A549 (cell line): ENCODE data around the gene CHMP4A. TPM values are rescaled to one million over a fixed set of nuclear protein-coding genes. Genes with fewer than 3 reads are reported as not detected.
"Not testable (repeated sequence)": the region's sequence is repeated elsewhere in the genome, so short reads cannot be mapped to it uniquely, and the experiment has no call there.

Experiments
- ATAC-seq, 2 experiments: fragments of 200-7000 bp in 1 of 2; fragments of >200 bp in 1 of 2; cut with Nextera tagmentation in 1 of 2; cut with Tn5 transposase in 1 of 2; 3 replicates each; pipeline versions ENCODE4 v1.8.0 to v1.9.1; 2018 to 2020; ENCODE audit warnings: mild to moderate bottlenecking in 1 of 2, moderate library complexity in 1 of 2
- CTCF ChIA-PET: fragments of 300-600 bp; sonication (Branson Sonifier 250); formaldehyde crosslinking; extraction: SDS; loops from one replicate; lab custom pipeline; 2021; ENCODE audit warnings: antibody characterized with exemption, inconsistent platforms; lab: Yijun Ruan, JAX
- POLR2A ChIA-PET: fragments of 350-600 bp; formaldehyde crosslinking; extraction: SDS; loops from one replicate; lab custom pipeline; 2021; ENCODE audit warnings: antibody characterized with exemption, inconsistent platforms; lab: Yijun Ruan, JAX
- DNase-seq, 2 experiments: peaks; one replicate each; pipeline versions ENCODE4 v3.0.0 to v3.0.0-alpha.2; 2011 to 2016; ENCODE audit warnings: low read depth in 1 of 2, low spot score in 1 of 2
- FAIRE-seq: peaks from 2 replicates; lab custom pipeline; 2011; peaks lifted over from hg19 to GRCh38; lab: Jason Lieb, UNC
- H3K27ac ChIP-seq, 2 experiments: fragments of >200 bp; sonication (Bioruptor Twin); formaldehyde crosslinking; 3 replicates each; pipeline ENCODE4 v1.5.1; 2016 to 2017
- H3K4me1 ChIP-seq: fragments of >200 bp; sonication (Bioruptor Twin); formaldehyde crosslinking; 3 replicates; pipeline ENCODE4 v1.6.1; 2016
- H3K4me2 ChIP-seq: fragments of >200 bp; sonication (Bioruptor Twin); formaldehyde crosslinking; 3 replicates; pipeline ENCODE4 v1.6.1; 2016
- H3K4me3 ChIP-seq: fragments of >200 bp; sonication (Bioruptor Twin); formaldehyde crosslinking; 3 replicates; pipeline ENCODE4 v1.5.1; 2016
- H3K9me3 ChIP-seq: fragments of >200 bp; sonication (Bioruptor Twin); formaldehyde crosslinking; 3 replicates; pipeline ENCODE4 v1.6.1; 2016
- CTCF ChIP-seq: fragments of >200 bp; sonication (Bioruptor Twin); formaldehyde crosslinking; IDR thresholded peaks from 3 replicates; pipeline ENCODE4 v1.5.1; 2016
- EHF ChIP-seq: fragments of 250-450 bp; sonication (Bioruptor Pico); IDR thresholded peaks from 2 replicates; pipeline ENCODE4 v1.5.0; 2020; ENCODE audit warnings: mild to moderate bottlenecking
- EHMT2 ChIP-seq: fragments of 200-600 bp; sonication (generic); IDR thresholded peaks from 2 replicates; pipeline ENCODE4 v1.6.1; 2016; ENCODE audit warnings: antibody characterized with exemption, low read depth, mild to moderate bottlenecking, moderate library complexity
- HOXB13 ChIP-seq: fragments of 250-450 bp; sonication (Bioruptor Pico); IDR thresholded peaks from 2 replicates; pipeline ENCODE4 v1.5.0; 2020; ENCODE audit warnings: low read depth, mild to moderate bottlenecking, moderate library complexity
- KDM1A ChIP-seq: fragments of 200-600 bp; sonication (generic); IDR thresholded peaks from 2 replicates; pipeline ENCODE4 v1.6.1; 2016; ENCODE audit warnings: low read depth, mild to moderate bottlenecking
- MAFK ChIP-seq: fragments of 450-650 bp; IDR thresholded peaks from 2 replicates; pipeline ENCODE4 v1.6.1; 2014; ENCODE audit not compliant: partially characterized antibody
- NPAS2 ChIP-seq: fragments of 250-450 bp; sonication (Bioruptor Pico); IDR thresholded peaks from 2 replicates; pipeline ENCODE4 v1.8.0; 2022; ENCODE audit warnings: mild to moderate bottlenecking, moderate library complexity, borderline replicate concordance
- RARB ChIP-seq: fragments of 250-450 bp; sonication (Bioruptor Pico); IDR thresholded peaks from 2 replicates; pipeline ENCODE4 v1.8.0; 2021; ENCODE audit warnings: mild to moderate bottlenecking, moderate library complexity
- RCOR1 ChIP-seq: fragments of 150-350 bp; IDR thresholded peaks from 2 replicates; pipeline ENCODE4 v1.6.1; 2014; ENCODE audit warnings: antibody characterized with exemption, low read length, low read depth
- REST ChIP-seq: fragments of 200-600 bp; sonication (generic); IDR thresholded peaks from 2 replicates; pipeline ENCODE4 v1.6.1; 2016; ENCODE audit warnings: antibody characterized with exemption, mild to moderate bottlenecking, moderate library complexity
- ZFP36 ChIP-seq: fragments of 450-650 bp; IDR thresholded peaks from 2 replicates; pipeline ENCODE4 v1.6.1; 2014; ENCODE audit warnings: borderline replicate concordance; ENCODE audit not compliant: partially characterized antibody
- WGBS: methylation state at CpG from one replicate; pipeline ENCODE4 v1.1.6; 2017; ENCODE audit errors: missing lambda C conversion rate; 5-methylcytosine and 5-hydroxymethylcytosine counted together
- polyA plus RNA-seq, 4 experiments: library from polyadenylated mRNA; depleted of rRNA in 3 of 4; stranded (reverse); fragments of >200 nt; fragmentation: RNase III in 1 of 4; extraction: RNeasy Plus Mini Kit Qiagen cat#74134 plus additional on column Dnase treatment in 1 of 4; gene quantifications; 2 replicates in 3 of 4; 3 replicates in 1 of 4; pipeline ENCODE4 v1.2.3, GENCODE V29; 2011 to 2017

CHMP4A gene
- polyA plus RNA-seq, 2 of the 4 experiments (the other 2 are of a cell fraction): 102 to 112 TPM

GRCh38 chr14:24204163-24205146 is 8.8 kb downstream of the CHMP4A start:
- DNase-seq (no peak), FAIRE-seq (no peak), ATAC-seq (peak in 1 of 2 experiments; percentile 23; a peak in 1 of 6 replicates)
- H3K27ac ChIP-seq: no peak overlapping the region
- H3K4me3 ChIP-seq: no peak overlapping the region
- H3K4me2 ChIP-seq: no peak overlapping the region
- POLR2A ChIA-PET: interaction anchor here (4.0 kb wide), 1 partner anchor 9 kb away, joined by 16 read pairs; the partner anchor contains the start of gene TM9SF1
- CTCF ChIA-PET: interaction anchor here (0.7 to 1.4 kb wide), 3 partner anchors 9 to 114 kb away, joined by 3 to 5 read pairs (median 3); no protein-coding TSS in a partner anchor
- 0 out of 3 replicates have a peak, but pooled peaks cover 3% of the 10 kb centered on the region for H3K9me3 ChIP-seq
- 94% methylated on average over 7 of the region's 7 CpGs for WGBS
- TF ChIP-seq MAFK (peak; percentile 80), HOXB13 (CRISPR knock-in tag) (no peak)
- H3K4me1 ChIP-seq: no peaks in the 10 kb centered on the region

GRCh38 chr14:24203249-24203886 is 9.9 kb downstream of the CHMP4A start:
- not testable (repeated sequence) for H3K4me2 ChIP-seq, DNase-seq, H3K4me3 ChIP-seq, ATAC-seq, H3K4me1 ChIP-seq, H3K9me3 ChIP-seq, H3K27ac ChIP-seq, FAIRE-seq
- ChIA-PET POLR2A (interaction anchor here (4.0 kb wide), 1 partner anchor 8 kb away, joined by 16 read pairs; the partner anchor contains the start of gene TM9SF1), CTCF (interaction anchor here (0.7 to 1.1 kb wide), 2 partner anchors 8 to 113 kb away, joined by 3 read pairs; no protein-coding TSS in a partner anchor)
- 97% methylated on average over 16 of the region's 16 CpGs for WGBS

- H3K27ac ChIP-seq, ATAC-seq, POLR2A ChIA-PET, CTCF ChIA-PET, H3K4me1 ChIP-seq, H3K4me3 ChIP-seq, H3K9me3 ChIP-seq, FAIRE-seq, H3K4me2 ChIP-seq, DNase-seq: not testable (repeated sequence)
- 93% methylated on average over 8 of the region's 8 CpGs for WGBS
These were observed 10.8 kb downstream of the CHMP4A start for GRCh38 chr14:24202538-24202937.

- CTCF ChIA-PET: interaction anchor here (1.3 kb wide), 1 partner anchor 43 kb away, joined by 3 read pairs; the partner anchor contains the start of gene TINF2
- Histone ChIP-seq H3K27ac (no peak overlapping the region), H3K4me1 (peaks cover 13% of the 10 kb centered on the region; the same call in 2 of the 3 replicates), H3K9me3 (0 out of 3 replicates have a peak, but pooled peaks cover 3% of the 10 kb centered on the region), H3K4me2 (no peak overlapping the region), H3K4me3 (no peak overlapping the region)
- DNase-seq (no peak), ATAC-seq (no peak), FAIRE-seq (no peak)
- WGBS: 95% methylated on average over 7 of the region's 7 CpGs
- POLR2A ChIA-PET: interaction anchor here (0.7 kb wide), 1 partner anchor 43 kb away, joined by 8 read pairs; no protein-coding TSS in a partner anchor
- TF ChIP-seq EHF (CRISPR knock-in tag) (no peak), NPAS2 (CRISPR knock-in tag) (no peak), RCOR1 (no peak)
These were observed 14.3 kb downstream of the CHMP4A start for GRCh38 chr14:24198814-24199524.

GRCh38 chr14:24197056-24197450 is 16.2 kb downstream of the CHMP4A start:
- FAIRE-seq: no peak
- ChIA-PET POLR2A (no interaction called here), CTCF (interaction anchor here (0.9 to 1.8 kb wide), 2 partner anchors 13 to 19 kb away, joined by 3 to 7 read pairs; partner anchors contain the start of gene MDP1)
- H3K4me1 ChIP-seq: peaks cover 14% of the 10 kb centered on the region; the same call in 2 of the 3 replicates
- 0 out of 3 replicates have a peak, but pooled peaks cover 3% of the 10 kb centered on the region for H3K9me3 ChIP-seq
- WGBS: 86% methylated on average over 2 of the region's 2 CpGs
- H3K27ac ChIP-seq: no peak overlapping the region
- no peak for DNase-seq
- no peak overlapping the region; the same call in 2 of the 3 replicates for H3K4me3 ChIP-seq
- H3K4me2 ChIP-seq: peak overlapping the region; percentile 77
- ATAC-seq: no peak
- TF ChIP-seq KDM1A (no peak), EHMT2 (no peak), RARB (CRISPR knock-in tag) (no peak), REST (no peak), ZFP36 (no peak), CTCF (no peak)
